ENCODE results near the gene NCKAP1. TPM values are rescaled to one million over a fixed set of nuclear protein-coding genes. Genes with fewer than 3 reads are reported as not detected.
"Not testable (repeated sequence)": the region's sequence is repeated elsewhere in the genome, so short reads cannot be mapped to it uniquely, and the experiment has no call there.

The NCKAP1 gene
- total and polyA plus RNA-seq, 2 experiments from 2014 or later, result 54.5 to 216 TPM

GRCh38 chr2:182883451-182883850 is 154.8 kb downstream of the NCKAP1 start:
- Histone ChIP-seq H2AFZ (no peak overlapping the region), H3K36me3 (replicated peaks; ENCODE audit: insufficient read depth, low read depth) (no peaks in the 10 kb centered on the region), H3K4me3 (no peak overlapping the region), H3K4me2 (no peak overlapping the region), H3K9me3 (ENCODE audit: low read depth) (no peaks in the 10 kb centered on the region), H3K27ac (no peak overlapping the region), H3K9me2 (replicated peaks; ENCODE audit: insufficient read depth) (no peaks in the 10 kb centered on the region), H4K20me1 (ENCODE audit: insufficient read depth, poor library complexity, severe bottlenecking) (no peaks in the 10 kb centered on the region), H3K4me1 (ENCODE audit: insufficient read depth) (no peaks in the 10 kb centered on the region), H3K27me3 (no peaks in the 10 kb centered on the region), H3K79me2 (no peaks in the 10 kb centered on the region)
- TF ChIP-seq EZH2 (IDR thresholded peaks at IDR 0.05; ENCODE audit: borderline replicate concordance), result no peak
- no peak for TF ChIP-seq EZH2phosphoT487 (IDR thresholded peaks at IDR 0.05; ENCODE audit: low read depth, severe bottlenecking, unreplicated experiment)
- no peak for TF ChIP-seq CTCF (IDR thresholded peaks at IDR 0.05; ENCODE audit: poor library complexity)
- DNase-seq (ENCODE audit: low spot score), result no peak
- WGBS (ENCODE audit: low lambda C conversion rate, missing lambda C conversion rate), result 80% methylated on average over 2 of the region's 2 CpGs

GRCh38 chr2:182880100-182880499 is 158.2 kb downstream of the NCKAP1 start:
- H2AFZ ChIP-seq; H3K4me3 ChIP-seq; H3K27me3 ChIP-seq; H3K36me3 ChIP-seq (replicated peaks; ENCODE audit: insufficient read depth, low read depth); H3K9me3 ChIP-seq (ENCODE audit: low read depth); H3K9me2 ChIP-seq (replicated peaks; ENCODE audit: insufficient read depth); DNase-seq (ENCODE audit: low spot score); H3K79me2 ChIP-seq; H4K20me1 ChIP-seq (ENCODE audit: insufficient read depth, poor library complexity, severe bottlenecking); H3K4me1 ChIP-seq (ENCODE audit: insufficient read depth); H3K4me2 ChIP-seq; H3K27ac ChIP-seq: not testable (repeated sequence)
- 89% methylated on average over 1 of the region's 1 CpG for WGBS (ENCODE audit: low lambda C conversion rate, missing lambda C conversion rate)

DNA sequence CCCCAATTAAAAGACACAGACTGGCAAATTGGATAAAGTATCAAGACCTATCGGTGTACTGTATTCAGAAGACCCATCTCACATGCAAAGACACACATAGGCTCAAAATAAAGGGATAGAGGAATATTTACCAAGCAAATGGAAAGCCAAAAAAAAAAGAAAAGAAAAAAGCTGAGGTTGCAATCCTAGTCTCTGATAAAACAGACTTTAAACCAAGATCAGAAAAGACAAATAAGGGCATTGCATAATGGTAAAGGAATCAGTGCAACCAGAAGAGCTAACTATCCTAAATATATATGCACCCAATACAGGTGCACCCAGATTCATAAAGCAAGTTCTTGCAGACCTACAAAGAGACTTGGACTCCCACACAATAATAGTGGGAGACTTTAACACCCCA is 161.6 kb downstream of the NCKAP1 start:
- H4K20me1 ChIP-seq (ENCODE audit: insufficient read depth, poor library complexity, severe bottlenecking); H3K9me3 ChIP-seq (ENCODE audit: low read depth); H3K9me2 ChIP-seq (replicated peaks; ENCODE audit: insufficient read depth); H3K4me3 ChIP-seq; DNase-seq (ENCODE audit: low spot score); H3K27ac ChIP-seq; H2AFZ ChIP-seq; H3K36me3 ChIP-seq (replicated peaks; ENCODE audit: insufficient read depth, low read depth); H3K4me2 ChIP-seq; H3K79me2 ChIP-seq; H3K4me1 ChIP-seq (ENCODE audit: insufficient read depth); H3K27me3 ChIP-seq: not testable (repeated sequence)
- 91% methylated on average over 1 of the region's 1 CpG for WGBS (ENCODE audit: low lambda C conversion rate, missing lambda C conversion rate)

- H3K4me2 ChIP-seq, result no peak overlapping the region
- H3K36me3 ChIP-seq (replicated peaks; ENCODE audit: insufficient read depth, low read depth), result no peaks in the 10 kb centered on the region
- no peaks in the 10 kb centered on the region for H4K20me1 ChIP-seq (ENCODE audit: insufficient read depth, poor library complexity, severe bottlenecking)
- H3K9me3 ChIP-seq (ENCODE audit: low read depth), result no peaks in the 10 kb centered on the region
- peaks cover 17% of the 10 kb centered on the region for H3K4me1 ChIP-seq (ENCODE audit: insufficient read depth)
- H3K27me3 ChIP-seq, result no peaks in the 10 kb centered on the region
- WGBS (ENCODE audit: low lambda C conversion rate, missing lambda C conversion rate), result 0% methylated on average over 1 of the region's 1 CpG
- H3K4me3 ChIP-seq, result no peak overlapping the region
- TF ChIP-seq CTCF (IDR thresholded peaks at IDR 0.05; ENCODE audit: poor library complexity), result peak; percentile 20
- no peak for TF ChIP-seq EZH2phosphoT487 (IDR thresholded peaks at IDR 0.05; ENCODE audit: low read depth, severe bottlenecking, unreplicated experiment)
- TF ChIP-seq EZH2 (IDR thresholded peaks at IDR 0.05; ENCODE audit: borderline replicate concordance), result no peak
- H2AFZ ChIP-seq, result no peak overlapping the region
- no peaks in the 10 kb centered on the region for H3K9me2 ChIP-seq (replicated peaks; ENCODE audit: insufficient read depth)
- no peaks in the 10 kb centered on the region for H3K79me2 ChIP-seq
- no peak overlapping the region for H3K27ac ChIP-seq
- DNase-seq (ENCODE audit: low spot score), result no peak
Observed at GRCh38 chr2:182870227-182870626, 168.0 kb downstream of the NCKAP1 start.
